Testis (tissue), 3 donors: ENCODE data around the gene IKBKE. TPM values are rescaled to one million over a fixed set of nuclear protein-coding genes. Genes with fewer than 3 reads are reported as not detected.

Experiments used
- DNase-seq: peaks from one replicate; pipeline ENCODE4 v3.0.0-alpha.2; 2019
- H3K27ac ChIP-seq, 2 donors: fragments of 200-600 bp; sonication (generic); one replicate each; pipeline ENCODE4 v1.5.1; 2019
- H3K27me3 ChIP-seq: fragments of 200-600 bp; sonication (generic); one replicate; pipeline ENCODE4 v1.5.1; 2019
- H3K36me3 ChIP-seq: fragments of 200-600 bp; sonication (generic); one replicate; pipeline ENCODE4 v1.5.1; 2017; ENCODE audit warnings: low read depth; ENCODE audit errors: missing control alignments
- H3K4me1 ChIP-seq: fragments of 200-600 bp; sonication (generic); one replicate; pipeline ENCODE4 v1.5.1; 2019
- H3K4me3 ChIP-seq, 2 donors: fragments of 200-600 bp; sonication (generic); one replicate each; pipeline ENCODE4 v1.5.1; 2017 to 2019
- H3K9me3 ChIP-seq: fragments of 200-600 bp; sonication (generic); one replicate; pipeline ENCODE4 v1.5.1; 2017
- CTCF ChIP-seq, 3 experiments: fragments of 450-650 bp in 2 of 3; fragments of 200-600 bp in 1 of 3; sonication (generic) in 1 of 3; IDR thresholded peaks; one replicate each; pipeline ENCODE4 v1.5.1; 2016 to 2019; ENCODE audit warnings: antibody characterized with exemption in 3 of 3, mild to moderate bottlenecking in 2 of 3, moderate library complexity in 1 of 3
- POLR2A ChIP-seq: fragments of 450-650 bp; IDR thresholded peaks from one replicate; pipeline ENCODE4 v1.6.1; 2017; ENCODE audit warnings: antibody characterized with exemption, mild to moderate bottlenecking, moderate library complexity
- WGBS, 2 donors: methylation state at CpG; one replicate each; pipeline ENCODE4 v1.1.5; 2018; 5-methylcytosine and 5-hydroxymethylcytosine counted together
- intact Hi-C: fragments of 100-400 bp; cut with DNase I; formaldehyde crosslinking; loops from one replicate; pipeline ENCODE4 v1.15.1; 2023; ENCODE audit warnings: low total_unique reads
- polyA plus RNA-seq: library from polyadenylated mRNA; stranded (reverse); fragments of 350-450 nt; fragmentation: Illumina TruSeq; extraction: RNeasy Lipid Tissue Mini Kit (QIAGEN cat#74804); gene quantifications from one replicate; pipeline ENCODE4 v1.2.3, GENCODE V29; 2014; ENCODE audit warnings: low read depth, low replicate concordance; ENCODE audit not compliant: insufficient read depth
- total RNA-seq, 2 donors: library from RNA; depleted of rRNA; stranded (reverse); fragments of >200 nt; gene quantifications; one replicate each; pipeline ENCODE4 v1.2.3, GENCODE V29; 2016

Gene IKBKE
- total and polyA plus RNA-seq, 3 donors from 2014 or later = 0.99 to 1.6 (median 1.0) TPM

- no peaks in the 10 kb centered on the region for H3K27me3 ChIP-seq
- DNase-seq = no peak
- H3K4me1 ChIP-seq = peaks cover 6% of the 10 kb centered on the region
- 86 to 87% methylated on average over 6 of the region's 6 CpGs for WGBS, 2 donors
- H3K36me3 ChIP-seq = no peaks in the 10 kb centered on the region
- intact Hi-C loops = no loop called here
- no peak overlapping the region for H3K4me3 ChIP-seq
- H3K9me3 ChIP-seq = no peaks in the 10 kb centered on the region
- no peak overlapping the region for H3K27ac ChIP-seq
- no peak for TF ChIP-seq CTCF (IDR thresholded peaks at IDR 0.05)
- no peak for TF ChIP-seq POLR2A
These were observed 48.5 kb downstream of the IKBKE start for GRCh38 chr1:206518743-206519142.

GRCh38 chr1:206521127-206521526, 50.9 kb downstream of the IKBKE start:
- 82 to 95% methylated on average over 5 of the region's 5 CpGs for WGBS, 2 donors
- no peak for DNase-seq
- Histone ChIP-seq H3K27me3 (no peaks in the 10 kb centered on the region), H3K4me3 (no peak overlapping the region), H3K36me3 (no peaks in the 10 kb centered on the region), H3K4me1 (peaks cover 5% of the 10 kb centered on the region), H3K9me3 (no peaks in the 10 kb centered on the region), H3K27ac (no peak overlapping the region)
- intact Hi-C loops = no loop called here
- no peak for TF ChIP-seq POLR2A
- no peak for TF ChIP-seq CTCF (IDR thresholded peaks at IDR 0.05)

GRCh38 chr1:206521694-206522402, 51.6 kb downstream of the IKBKE start:
- no peak for TF ChIP-seq POLR2A
- TF ChIP-seq CTCF (IDR thresholded peaks at IDR 0.05) = no peak
- no peak overlapping the region for H3K27ac ChIP-seq
- no peak for DNase-seq
- intact Hi-C loops = no loop called here
- H3K36me3 ChIP-seq = no peaks in the 10 kb centered on the region
- H3K4me1 ChIP-seq = peaks cover 5% of the 10 kb centered on the region
- no peaks in the 10 kb centered on the region for H3K9me3 ChIP-seq
- WGBS, 2 donors = 65 to 74% methylated on average over 8 of the region's 8 CpGs
- H3K27me3 ChIP-seq = no peaks in the 10 kb centered on the region
- no peak overlapping the region for H3K4me3 ChIP-seq

- H3K4me3 ChIP-seq = no peak overlapping the region
- 66 to 81% methylated on average over 5 of the region's 5 CpGs for whole genome bisulfite sequencing, 2 donors
- no peak overlapping the region for H3K27ac ChIP-seq
- no peaks in the 10 kb centered on the region for H3K36me3 ChIP-seq
- no peak for TF ChIP-seq POLR2A
- no peak for TF ChIP-seq CTCF (IDR thresholded peaks at IDR 0.05)
- H3K4me1 ChIP-seq = peaks cover 5% of the 10 kb centered on the region
- no peaks in the 10 kb centered on the region for H3K9me3 ChIP-seq
- intact Hi-C loops = no loop called here
- no peaks in the 10 kb centered on the region for H3K27me3 ChIP-seq
- DNase-seq = no peak
These were observed 54.6 kb downstream of the IKBKE start for GRCh38 chr1:206524739-206525364.
